KMS-11 (cell line): ENCODE measurements around the gene LAMA2.

Experiments used
- H2AFZ ChIP-seq: fragments of 200-600 bp; sonication (generic); 2 replicates; pipeline ENCODE4 v1.6.1; 2016; ENCODE audit warnings: antibody characterized with exemption, mixed run types, low read depth
- H3K27ac ChIP-seq: fragments of 200-600 bp; sonication (generic); 2 replicates; pipeline ENCODE4 v1.6.1; 2016; ENCODE audit warnings: mild to moderate bottlenecking, mixed run types
- H3K27me3 ChIP-seq: fragments of 200-600 bp; sonication (generic); 2 replicates; pipeline ENCODE4 v1.6.1; 2017; ENCODE audit warnings: mild to moderate bottlenecking, low read depth, mixed run types, moderate library complexity; ENCODE audit not compliant: insufficient read depth
- H3K36me3 ChIP-seq: fragments of 200-600 bp; sonication (generic); 2 replicates; pipeline ENCODE4 v1.6.1; 2017; ENCODE audit warnings: mild to moderate bottlenecking, mixed run types; ENCODE audit not compliant: insufficient read depth
- H3K4me1 ChIP-seq: fragments of 200-600 bp; sonication (generic); 2 replicates; pipeline ENCODE4 v1.6.1; 2016; ENCODE audit warnings: mild to moderate bottlenecking, low read depth, mixed run types; ENCODE audit not compliant: poor library complexity, severe bottlenecking
- H3K4me2 ChIP-seq: fragments of 200-600 bp; sonication (generic); 2 replicates; pipeline ENCODE4 v1.7.0; 2016; ENCODE audit warnings: mild to moderate bottlenecking, mixed run types
- H3K4me3 ChIP-seq: fragments of 200-600 bp; sonication (generic); IDR thresholded peaks from 2 replicates; pipeline ENCODE4 v1.6.1; 2017; ENCODE audit warnings: low read depth, low read length, mixed read lengths; ENCODE audit not compliant: insufficient read depth
- H3K79me2 ChIP-seq: fragments of 200-600 bp; sonication (generic); 2 replicates; pipeline ENCODE4 v1.6.1; 2016; ENCODE audit warnings: low read depth, mixed run types; ENCODE audit not compliant: insufficient read depth
- H3K9ac ChIP-seq: fragments of 200-600 bp; sonication (generic); 2 replicates; pipeline ENCODE4 v1.6.1; 2016; ENCODE audit warnings: mild to moderate bottlenecking, mixed run types
- H4K20me1 ChIP-seq: fragments of 200-600 bp; sonication (generic); 2 replicates; pipeline ENCODE4 v1.6.1; 2016; ENCODE audit warnings: mild to moderate bottlenecking, mixed run types; ENCODE audit not compliant: insufficient read depth
- TF ChIP-seq, protein P1 (sequence below): fragments of 200-600 bp; sonication (generic); conservative IDR thresholded peaks from 2 replicates; pipeline ENCODE4 v1.6.1; 2017; ENCODE audit warnings: low read depth, mild to moderate bottlenecking, antibody characterized with exemption, low read length, moderate library complexity, mixed read lengths

The LAMA2 gene

GRCh38 chr6:129307845-129308244 lies 424.9 kb downstream of the LAMA2 start:
- no peaks in the 10 kb centered on the region for H3K79me2 ChIP-seq
- H4K20me1 ChIP-seq = no peaks in the 10 kb centered on the region
- H3K4me2 ChIP-seq = no peak overlapping the region
- H3K36me3 ChIP-seq = no peaks in the 10 kb centered on the region
- H3K4me1 ChIP-seq = no peaks in the 10 kb centered on the region
- H2AFZ ChIP-seq = no peak overlapping the region
- TF ChIP-seq, protein P1, sequence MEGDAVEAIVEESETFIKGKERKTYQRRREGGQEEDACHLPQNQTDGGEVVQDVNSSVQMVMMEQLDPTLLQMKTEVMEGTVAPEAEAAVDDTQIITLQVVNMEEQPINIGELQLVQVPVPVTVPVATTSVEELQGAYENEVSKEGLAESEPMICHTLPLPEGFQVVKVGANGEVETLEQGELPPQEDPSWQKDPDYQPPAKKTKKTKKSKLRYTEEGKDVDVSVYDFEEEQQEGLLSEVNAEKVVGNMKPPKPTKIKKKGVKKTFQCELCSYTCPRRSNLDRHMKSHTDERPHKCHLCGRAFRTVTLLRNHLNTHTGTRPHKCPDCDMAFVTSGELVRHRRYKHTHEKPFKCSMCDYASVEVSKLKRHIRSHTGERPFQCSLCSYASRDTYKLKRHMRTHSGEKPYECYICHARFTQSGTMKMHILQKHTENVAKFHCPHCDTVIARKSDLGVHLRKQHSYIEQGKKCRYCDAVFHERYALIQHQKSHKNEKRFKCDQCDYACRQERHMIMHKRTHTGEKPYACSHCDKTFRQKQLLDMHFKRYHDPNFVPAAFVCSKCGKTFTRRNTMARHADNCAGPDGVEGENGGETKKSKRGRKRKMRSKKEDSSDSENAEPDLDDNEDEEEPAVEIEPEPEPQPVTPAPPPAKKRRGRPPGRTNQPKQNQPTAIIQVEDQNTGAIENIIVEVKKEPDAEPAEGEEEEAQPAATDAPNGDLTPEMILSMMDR = no peak
- H3K27ac ChIP-seq = no peak overlapping the region
- H3K27me3 ChIP-seq = no peaks in the 10 kb centered on the region
- H3K4me3 ChIP-seq = no peak overlapping the region
- H3K9ac ChIP-seq = no peak overlapping the region

GRCh38 chr6:129309154-129309553 lies 426.2 kb downstream of the LAMA2 start:
- H3K27me3 ChIP-seq = no peaks in the 10 kb centered on the region
- H3K27ac ChIP-seq = no peak overlapping the region
- no peaks in the 10 kb centered on the region for H3K36me3 ChIP-seq
- no peaks in the 10 kb centered on the region for H3K4me1 ChIP-seq
- H2AFZ ChIP-seq = no peak overlapping the region
- H3K9ac ChIP-seq = no peak overlapping the region
- H3K4me3 ChIP-seq = no peak overlapping the region
- H4K20me1 ChIP-seq = no peaks in the 10 kb centered on the region
- H3K4me2 ChIP-seq = no peak overlapping the region
- TF ChIP-seq, protein P1 = no peak
- no peaks in the 10 kb centered on the region for H3K79me2 ChIP-seq

- Histone ChIP-seq H3K4me3 (no peak overlapping the region), H3K4me2 (no peak overlapping the region), H3K9ac (no peak overlapping the region)
Measured at GRCh38 chr6:129312880-129313279, 429.9 kb downstream of the LAMA2 start.

GRCh38 chr6:129314575-129314974 lies 431.6 kb downstream of the LAMA2 start:
- TF ChIP-seq, protein P1 = no peak
- Histone ChIP-seq H3K27me3 (no peaks in the 10 kb centered on the region), H3K4me1 (peaks cover 12% of the 10 kb centered on the region), H3K27ac (no peak overlapping the region), H3K36me3 (no peaks in the 10 kb centered on the region), H4K20me1 (no peaks in the 10 kb centered on the region), H3K4me3 (no peak overlapping the region), H3K9ac (no peak overlapping the region), H2AFZ (no peak overlapping the region), H3K4me2 (no peak overlapping the region), H3K79me2 (no peaks in the 10 kb centered on the region)

More at GRCh38 chr6:129312880-129313279, 429.9 kb downstream of the LAMA2 start:
- Histone ChIP-seq H3K27me3 (no peaks in the 10 kb centered on the region), H3K4me1 (peaks cover 1% of the 10 kb centered on the region), H3K27ac (no peak overlapping the region), H3K79me2 (no peaks in the 10 kb centered on the region), H2AFZ (no peak overlapping the region), H3K36me3 (no peaks in the 10 kb centered on the region), H4K20me1 (no peaks in the 10 kb centered on the region)
- TF ChIP-seq, protein P1 = no peak
